ENCODE measurements around the gene NUBPL.
"Not testable (repeated sequence)": the region's sequence is repeated elsewhere in the genome, so short reads cannot be mapped to it uniquely, and the experiment has no call there.

DNA sequence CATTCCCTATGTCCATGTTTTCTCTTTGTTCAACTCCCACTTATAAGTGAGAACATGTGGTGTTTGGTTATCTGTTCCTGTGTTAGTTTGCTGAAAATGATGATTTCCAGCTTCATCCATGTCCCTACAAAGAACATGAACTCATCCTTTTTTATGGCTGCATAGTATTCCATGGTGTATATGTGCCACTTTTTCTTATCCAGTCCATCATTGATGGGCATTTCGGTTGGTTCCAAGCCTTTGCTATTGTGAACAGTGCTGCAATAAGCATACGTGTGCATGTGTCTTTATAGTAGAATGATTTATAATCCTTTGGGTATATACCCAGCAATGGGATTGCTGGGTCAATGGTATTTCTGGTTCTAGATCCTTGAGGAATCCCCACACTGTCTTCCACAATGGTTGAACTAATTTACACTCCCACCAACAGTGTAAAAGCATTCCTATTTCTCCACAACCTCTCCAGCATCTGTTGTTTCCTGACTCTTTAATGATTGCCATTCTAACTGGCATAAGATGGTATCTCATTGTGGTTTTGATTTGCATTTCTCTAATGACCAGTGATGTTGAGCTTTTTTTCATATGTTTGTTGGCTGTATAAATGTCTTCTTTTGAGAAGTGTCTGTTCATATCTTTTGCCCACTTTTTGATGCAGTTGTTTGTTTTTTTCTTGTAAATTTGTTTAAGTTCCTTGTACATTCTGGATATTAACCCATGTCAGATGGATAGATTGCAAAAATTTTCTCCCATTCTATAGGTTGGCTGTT is 252.7 kb downstream of the NUBPL start:
- TF ChIP-seq, protein P1, sequence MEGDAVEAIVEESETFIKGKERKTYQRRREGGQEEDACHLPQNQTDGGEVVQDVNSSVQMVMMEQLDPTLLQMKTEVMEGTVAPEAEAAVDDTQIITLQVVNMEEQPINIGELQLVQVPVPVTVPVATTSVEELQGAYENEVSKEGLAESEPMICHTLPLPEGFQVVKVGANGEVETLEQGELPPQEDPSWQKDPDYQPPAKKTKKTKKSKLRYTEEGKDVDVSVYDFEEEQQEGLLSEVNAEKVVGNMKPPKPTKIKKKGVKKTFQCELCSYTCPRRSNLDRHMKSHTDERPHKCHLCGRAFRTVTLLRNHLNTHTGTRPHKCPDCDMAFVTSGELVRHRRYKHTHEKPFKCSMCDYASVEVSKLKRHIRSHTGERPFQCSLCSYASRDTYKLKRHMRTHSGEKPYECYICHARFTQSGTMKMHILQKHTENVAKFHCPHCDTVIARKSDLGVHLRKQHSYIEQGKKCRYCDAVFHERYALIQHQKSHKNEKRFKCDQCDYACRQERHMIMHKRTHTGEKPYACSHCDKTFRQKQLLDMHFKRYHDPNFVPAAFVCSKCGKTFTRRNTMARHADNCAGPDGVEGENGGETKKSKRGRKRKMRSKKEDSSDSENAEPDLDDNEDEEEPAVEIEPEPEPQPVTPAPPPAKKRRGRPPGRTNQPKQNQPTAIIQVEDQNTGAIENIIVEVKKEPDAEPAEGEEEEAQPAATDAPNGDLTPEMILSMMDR (IDR thresholded peaks at IDR 0.05) = not testable (repeated sequence)
- not testable (repeated sequence) for TF ChIP-seq ZFX (IDR thresholded peaks at IDR 0.05; ENCODE audit: borderline replicate concordance)

Data from 22Rv1 (cell line).